ENCODE measurements around the gene CAPN13. TPM values are rescaled to one million over a fixed set of nuclear protein-coding genes. Genes with fewer than 3 reads are reported as not detected.

Gene CAPN13, protein sequence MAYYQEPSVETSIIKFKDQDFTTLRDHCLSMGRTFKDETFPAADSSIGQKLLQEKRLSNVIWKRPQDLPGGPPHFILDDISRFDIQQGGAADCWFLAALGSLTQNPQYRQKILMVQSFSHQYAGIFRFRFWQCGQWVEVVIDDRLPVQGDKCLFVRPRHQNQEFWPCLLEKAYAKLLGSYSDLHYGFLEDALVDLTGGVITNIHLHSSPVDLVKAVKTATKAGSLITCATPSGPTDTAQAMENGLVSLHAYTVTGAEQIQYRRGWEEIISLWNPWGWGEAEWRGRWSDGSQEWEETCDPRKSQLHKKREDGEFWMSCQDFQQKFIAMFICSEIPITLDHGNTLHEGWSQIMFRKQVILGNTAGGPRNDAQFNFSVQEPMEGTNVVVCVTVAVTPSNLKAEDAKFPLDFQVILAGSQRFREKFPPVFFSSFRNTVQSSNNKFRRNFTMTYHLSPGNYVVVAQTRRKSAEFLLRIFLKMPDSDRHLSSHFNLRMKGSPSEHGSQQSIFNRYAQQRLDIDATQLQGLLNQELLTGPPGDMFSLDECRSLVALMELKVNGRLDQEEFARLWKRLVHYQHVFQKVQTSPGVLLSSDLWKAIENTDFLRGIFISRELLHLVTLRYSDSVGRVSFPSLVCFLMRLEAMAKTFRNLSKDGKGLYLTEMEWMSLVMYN
- total RNA-seq (2014; rRNA removed; shearing (Covaris generic); ENCODE audit: low replicate concordance), result not detected in 2 replicates

DNA sequence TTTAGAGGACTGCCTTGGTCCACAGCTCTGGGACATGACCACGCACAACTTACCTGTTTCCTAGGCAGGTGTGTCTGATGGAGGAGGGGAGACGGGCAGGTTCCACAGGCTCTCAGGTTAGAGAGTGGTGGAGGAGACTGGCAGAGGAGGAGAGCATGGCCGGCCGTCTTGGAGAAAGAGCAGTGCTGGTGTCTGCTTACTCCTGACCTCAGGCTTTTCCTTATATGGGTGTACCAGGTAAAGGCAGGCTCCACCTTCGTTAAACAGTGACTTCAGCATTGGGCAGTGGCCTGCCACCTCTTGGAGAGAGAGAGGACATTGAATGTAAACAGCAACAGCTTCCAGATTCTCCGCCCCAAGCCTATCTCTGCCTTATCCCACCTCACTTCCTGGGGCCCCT is at the start of gene CAPN13:
Gene CAPN13, minus strand, starts transcription at position 198 of the 400 bp plus-strand sequence. CDS start 20,121 bp downstream, outside the sequence.
- no peak within 1 kb of the TSS for H3K4me2 ChIP-seq (ENCODE audit: low read depth, low read length, poor library complexity, severe bottlenecking)
- H3K9ac ChIP-seq (ENCODE audit: low read length), result no peak within 1 kb of the TSS
- no peaks in the 10 kb centered on the region for H3K4me1 ChIP-seq (ENCODE audit: low read length)
- H4K20me1 ChIP-seq (ENCODE audit: insufficient read depth, low read depth, low read length), result no peaks in the 10 kb centered on the region
- H2AFZ ChIP-seq (ENCODE audit: low read length), result no peak within 1 kb of the TSS
- no peak within 1 kb of the TSS for H3K4me3 ChIP-seq (ENCODE audit: low read length)
- no peak within 1 kb of the TSS for H3K27ac ChIP-seq (ENCODE audit: low read length)
- no peaks in the 10 kb centered on the region for H3K27me3 ChIP-seq (ENCODE audit: low read length)
- no peaks in the 10 kb centered on the region for H3K79me2 ChIP-seq (ENCODE audit: low read length)
- H3K9me2 ChIP-seq (replicated peaks; ENCODE audit: insufficient read depth, low read length), result no peaks in the 10 kb centered on the region
- H3K9me3 ChIP-seq (ENCODE audit: low read length), result no peaks in the 10 kb centered on the region
- no peaks in the 10 kb centered on the region for H3K36me3 ChIP-seq (ENCODE audit: insufficient read depth, low read length)
- no peak for DNase-seq

DNA sequence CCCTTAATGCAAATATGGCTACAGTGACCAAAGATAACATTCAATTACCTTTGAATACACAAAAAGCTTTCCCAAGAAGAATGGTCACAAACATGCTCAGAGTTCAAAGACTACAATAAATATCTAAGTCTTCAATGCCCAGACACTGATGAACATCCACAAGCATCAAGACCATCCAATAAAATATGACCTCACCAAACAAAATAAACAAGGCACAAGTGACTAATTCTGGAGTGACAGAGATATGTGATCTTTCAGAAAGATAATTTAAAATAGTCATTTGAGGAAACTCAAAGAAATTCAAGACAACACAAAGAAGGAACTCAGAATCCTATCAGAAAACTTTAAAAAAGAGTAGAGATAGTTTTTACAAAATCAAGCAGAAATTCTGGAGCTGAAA is 40.6 kb upstream of the CAPN13 start:
- no peaks in the 10 kb centered on the region for H3K36me3 ChIP-seq (ENCODE audit: insufficient read depth, low read length)
- H3K27me3 ChIP-seq (ENCODE audit: low read length), result no peaks in the 10 kb centered on the region
- H4K20me1 ChIP-seq (ENCODE audit: insufficient read depth, low read depth, low read length), result no peaks in the 10 kb centered on the region
- no peak overlapping the region for H3K9ac ChIP-seq (ENCODE audit: low read length)
- DNase-seq, result no peak
- no peak overlapping the region for H3K4me3 ChIP-seq (ENCODE audit: low read length)
- H2AFZ ChIP-seq (ENCODE audit: low read length), result no peak overlapping the region
- H3K9me2 ChIP-seq (replicated peaks; ENCODE audit: insufficient read depth, low read length), result no peaks in the 10 kb centered on the region
- no peaks in the 10 kb centered on the region for H3K9me3 ChIP-seq (ENCODE audit: low read length)
- H3K79me2 ChIP-seq (ENCODE audit: low read length), result no peaks in the 10 kb centered on the region
- no peak overlapping the region for H3K27ac ChIP-seq (ENCODE audit: low read length)
- H3K4me1 ChIP-seq (ENCODE audit: low read length), result no peaks in the 10 kb centered on the region
- no peak overlapping the region for H3K4me2 ChIP-seq (ENCODE audit: low read depth, low read length, poor library complexity, severe bottlenecking)

DNA sequence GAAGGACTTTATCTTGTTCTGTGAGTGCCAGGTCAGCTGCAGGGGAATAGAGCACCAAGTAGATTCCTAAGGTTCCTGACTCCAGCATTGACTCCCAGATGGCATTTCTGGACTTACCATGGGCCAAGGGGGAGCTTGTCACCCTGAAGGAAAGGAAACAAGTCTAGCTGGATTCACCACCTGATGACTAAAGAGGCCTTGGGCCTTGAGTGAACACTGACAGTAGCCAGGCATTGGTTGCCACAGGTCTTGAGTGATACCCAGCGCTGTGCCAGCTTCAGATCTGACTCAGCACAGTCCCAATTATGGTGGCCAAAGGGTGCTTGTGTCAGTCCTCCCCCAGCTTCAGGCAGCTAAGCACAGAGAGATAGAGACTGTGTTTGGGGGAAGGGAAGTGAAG is 40.1 kb upstream of the CAPN13 start:
- no peak for DNase-seq
- Histone ChIP-seq H3K4me1 (ENCODE audit: low read length) (no peaks in the 10 kb centered on the region), H3K9ac (ENCODE audit: low read length) (no peak overlapping the region), H4K20me1 (ENCODE audit: insufficient read depth, low read depth, low read length) (no peaks in the 10 kb centered on the region), H2AFZ (ENCODE audit: low read length) (no peak overlapping the region), H3K4me2 (ENCODE audit: low read depth, low read length, poor library complexity, severe bottlenecking) (no peak overlapping the region), H3K9me3 (ENCODE audit: low read length) (no peaks in the 10 kb centered on the region), H3K79me2 (ENCODE audit: low read length) (no peaks in the 10 kb centered on the region), H3K4me3 (ENCODE audit: low read length) (no peak overlapping the region), H3K27ac (ENCODE audit: low read length) (no peak overlapping the region), H3K9me2 (replicated peaks; ENCODE audit: insufficient read depth, low read length) (no peaks in the 10 kb centered on the region), H3K36me3 (ENCODE audit: insufficient read depth, low read length) (no peaks in the 10 kb centered on the region), H3K27me3 (ENCODE audit: low read length) (no peaks in the 10 kb centered on the region)

DNA sequence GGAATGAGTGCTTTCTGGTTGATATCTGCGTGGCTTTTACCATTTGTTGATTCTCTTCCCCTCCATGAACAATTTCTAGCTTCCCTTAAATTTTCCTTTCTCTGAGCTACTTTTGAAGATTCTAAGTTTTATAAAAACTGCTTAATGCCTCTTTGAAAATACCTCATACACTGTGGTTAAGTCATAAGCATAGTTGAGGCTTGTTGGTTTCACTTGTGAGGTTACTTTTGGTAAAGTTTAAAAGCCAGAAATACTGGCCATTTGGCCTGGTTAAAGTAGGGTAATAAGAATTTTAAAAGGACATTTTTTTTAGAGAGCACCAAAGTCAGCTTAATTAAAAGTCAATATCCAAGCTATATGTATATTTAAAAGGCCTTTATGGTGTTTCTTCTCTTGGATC is 21.3 kb upstream of the CAPN13 start:
- Histone ChIP-seq H4K20me1 (ENCODE audit: insufficient read depth, low read depth, low read length) (no peaks in the 10 kb centered on the region), H3K79me2 (ENCODE audit: low read length) (no peaks in the 10 kb centered on the region), H3K9me3 (ENCODE audit: low read length) (no peaks in the 10 kb centered on the region; the same call in 1 of the 2 replicates), H3K4me2 (ENCODE audit: low read depth, low read length, poor library complexity, severe bottlenecking) (no peak overlapping the region), H3K27ac (ENCODE audit: low read length) (no peak overlapping the region), H3K9ac (ENCODE audit: low read length) (no peak overlapping the region), H3K27me3 (ENCODE audit: low read length) (no peaks in the 10 kb centered on the region), H3K4me3 (ENCODE audit: low read length) (no peak overlapping the region), H3K36me3 (ENCODE audit: insufficient read depth, low read length) (no peaks in the 10 kb centered on the region), H3K9me2 (replicated peaks; ENCODE audit: insufficient read depth, low read length) (no peaks in the 10 kb centered on the region), H2AFZ (ENCODE audit: low read length) (no peak overlapping the region), H3K4me1 (ENCODE audit: low read length) (no peaks in the 10 kb centered on the region)
- no peak for DNase-seq

DNA sequence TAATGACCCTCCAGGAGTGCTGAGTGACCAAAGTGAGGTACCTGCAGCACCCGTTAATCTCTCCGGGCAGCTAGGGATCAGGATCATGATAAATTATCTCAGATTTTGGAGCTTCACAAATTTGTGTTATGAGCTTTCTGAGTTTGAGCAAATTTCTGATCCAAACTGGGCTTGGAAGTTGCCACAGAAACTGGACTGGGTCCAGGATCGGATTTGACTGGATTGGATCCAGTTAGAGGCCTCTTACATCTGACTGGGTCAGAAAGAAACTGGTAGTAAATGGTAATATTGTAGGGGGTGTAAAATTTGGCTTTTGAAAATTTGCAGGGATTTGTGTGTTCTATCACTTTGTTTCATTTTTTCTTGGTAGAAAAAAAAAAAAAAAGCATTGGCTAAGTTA is 19.7 kb upstream of the CAPN13 start:
- no peaks in the 10 kb centered on the region for H3K79me2 ChIP-seq (ENCODE audit: low read length)
- no peak overlapping the region for H3K4me2 ChIP-seq (ENCODE audit: low read depth, low read length, poor library complexity, severe bottlenecking)
- H2AFZ ChIP-seq (ENCODE audit: low read length), result no peak overlapping the region
- H3K9me3 ChIP-seq (ENCODE audit: low read length), result no peaks in the 10 kb centered on the region; the same call in 1 of the 2 replicates
- DNase-seq, result no peak
- no peaks in the 10 kb centered on the region for H3K36me3 ChIP-seq (ENCODE audit: insufficient read depth, low read length)
- no peaks in the 10 kb centered on the region for H3K4me1 ChIP-seq (ENCODE audit: low read length)
- no peak overlapping the region for H3K9ac ChIP-seq (ENCODE audit: low read length)
- no peaks in the 10 kb centered on the region for H3K9me2 ChIP-seq (replicated peaks; ENCODE audit: insufficient read depth, low read length)
- no peak overlapping the region for H3K27ac ChIP-seq (ENCODE audit: low read length)
- H4K20me1 ChIP-seq (ENCODE audit: insufficient read depth, low read depth, low read length), result no peaks in the 10 kb centered on the region
- no peaks in the 10 kb centered on the region for H3K27me3 ChIP-seq (ENCODE audit: low read length)
- no peak overlapping the region for H3K4me3 ChIP-seq (ENCODE audit: low read length)

DNA sequence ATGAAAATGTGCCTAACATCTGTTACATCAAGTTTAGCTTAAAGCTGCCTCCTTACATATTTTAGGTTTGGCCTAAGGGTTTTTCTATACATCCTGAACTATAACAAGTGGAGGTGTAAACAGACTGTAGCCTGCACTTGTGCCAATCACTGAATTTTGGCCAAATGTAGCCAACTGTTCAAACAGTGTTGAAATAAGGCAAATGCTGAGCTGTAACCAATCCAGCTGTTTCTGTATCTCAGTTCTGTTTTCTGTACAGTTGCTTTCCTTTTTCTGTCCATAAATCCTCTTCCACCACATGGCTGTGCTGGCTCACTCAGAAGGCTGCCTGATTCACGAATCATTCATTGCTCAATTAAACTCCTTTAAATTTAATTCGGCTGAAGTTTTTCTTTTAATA is 19.2 kb upstream of the CAPN13 start:
- Histone ChIP-seq H3K9me2 (replicated peaks; ENCODE audit: insufficient read depth, low read length) (no peaks in the 10 kb centered on the region), H3K9me3 (ENCODE audit: low read length) (no peaks in the 10 kb centered on the region; the same call in 1 of the 2 replicates), H3K4me3 (ENCODE audit: low read length) (no peak overlapping the region), H3K4me1 (ENCODE audit: low read length) (no peaks in the 10 kb centered on the region), H3K36me3 (ENCODE audit: insufficient read depth, low read length) (no peaks in the 10 kb centered on the region), H2AFZ (ENCODE audit: low read length) (no peak overlapping the region), H3K27ac (ENCODE audit: low read length) (no peak overlapping the region), H3K27me3 (ENCODE audit: low read length) (no peaks in the 10 kb centered on the region), H3K9ac (ENCODE audit: low read length) (no peak overlapping the region), H4K20me1 (ENCODE audit: insufficient read depth, low read depth, low read length) (no peaks in the 10 kb centered on the region), H3K79me2 (ENCODE audit: low read length) (no peaks in the 10 kb centered on the region), H3K4me2 (ENCODE audit: low read depth, low read length, poor library complexity, severe bottlenecking) (no peak overlapping the region)
- no peak for DNase-seq

DNA sequence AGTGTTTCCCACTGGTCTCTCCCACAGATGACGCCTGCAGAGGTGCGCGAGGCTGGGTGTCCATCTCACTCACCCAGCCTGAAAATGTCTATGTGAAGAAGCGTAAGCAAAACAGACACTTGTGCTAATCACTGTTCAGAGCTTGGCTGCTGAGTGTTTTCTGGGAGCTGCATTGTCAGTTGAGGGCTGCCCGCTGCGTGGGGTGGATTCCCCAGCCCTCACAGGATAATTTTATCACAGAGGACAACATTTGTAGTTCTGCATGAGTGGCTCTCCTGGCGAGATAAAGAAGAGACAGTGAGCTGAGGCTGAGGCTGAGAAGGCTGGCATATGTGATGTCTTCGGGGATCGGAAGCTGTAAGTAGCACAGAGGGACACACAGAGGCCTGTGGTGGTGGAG is 16.2 kb upstream of the CAPN13 start:
- no peak for DNase-seq

DNA sequence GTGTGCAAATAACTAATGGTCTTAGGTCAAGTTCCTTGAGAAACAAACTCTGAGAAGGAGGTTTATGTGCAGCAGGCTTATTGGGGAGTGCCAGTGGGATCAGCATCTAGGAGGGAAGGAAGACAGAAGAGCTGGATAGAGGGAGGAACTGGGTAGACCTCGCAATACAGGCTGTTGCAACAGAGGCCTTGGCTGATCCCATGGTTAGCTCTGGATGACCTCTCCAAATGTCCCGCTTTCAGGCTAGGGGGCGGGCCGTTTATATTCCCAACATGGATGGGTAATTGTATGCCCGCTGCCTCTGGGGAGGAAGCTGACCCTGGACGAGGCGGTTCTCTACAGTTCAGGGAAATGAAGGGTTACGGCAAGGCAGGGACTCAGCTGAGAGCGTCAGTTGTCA is 14.7 kb upstream of the CAPN13 start:
- Histone ChIP-seq H3K4me2 (ENCODE audit: low read depth, low read length, poor library complexity, severe bottlenecking) (no peak overlapping the region), H3K9ac (ENCODE audit: low read length) (no peak overlapping the region), H3K4me3 (ENCODE audit: low read length) (no peak overlapping the region), H3K79me2 (ENCODE audit: low read length) (no peaks in the 10 kb centered on the region), H3K9me3 (ENCODE audit: low read length) (no peaks in the 10 kb centered on the region), H3K27ac (ENCODE audit: low read length) (no peak overlapping the region), H4K20me1 (ENCODE audit: insufficient read depth, low read depth, low read length) (no peaks in the 10 kb centered on the region), H3K36me3 (ENCODE audit: insufficient read depth, low read length) (no peaks in the 10 kb centered on the region), H2AFZ (ENCODE audit: low read length) (no peak overlapping the region), H3K9me2 (replicated peaks; ENCODE audit: insufficient read depth, low read length) (no peaks in the 10 kb centered on the region), H3K4me1 (ENCODE audit: low read length) (no peaks in the 10 kb centered on the region), H3K27me3 (ENCODE audit: low read length) (no peaks in the 10 kb centered on the region)
- DNase-seq, result no peak

More for the DNA sequence above, 16.2 kb upstream of the CAPN13 start:
- Histone ChIP-seq H4K20me1 (ENCODE audit: insufficient read depth, low read depth, low read length) (no peaks in the 10 kb centered on the region), H3K9me2 (replicated peaks; ENCODE audit: insufficient read depth, low read length) (no peaks in the 10 kb centered on the region), H3K4me3 (ENCODE audit: low read length) (no peak overlapping the region), H3K27me3 (ENCODE audit: low read length) (no peaks in the 10 kb centered on the region), H3K4me2 (ENCODE audit: low read depth, low read length, poor library complexity, severe bottlenecking) (no peak overlapping the region), H3K9ac (ENCODE audit: low read length) (no peak overlapping the region), H2AFZ (ENCODE audit: low read length) (no peak overlapping the region), H3K36me3 (ENCODE audit: insufficient read depth, low read length) (no peaks in the 10 kb centered on the region), H3K4me1 (ENCODE audit: low read length) (no peaks in the 10 kb centered on the region), H3K9me3 (ENCODE audit: low read length) (no peaks in the 10 kb centered on the region), H3K27ac (ENCODE audit: low read length) (no peak overlapping the region), H3K79me2 (ENCODE audit: low read length) (no peaks in the 10 kb centered on the region)
